Mesenchymal stem cell (in vitro differentiated cells and primary cell): ENCODE results near the gene GFRA4.
"Not testable (repeated sequence)": the region's sequence is repeated elsewhere in the genome, so short reads cannot be mapped to it uniquely, and the experiment has no call there.

Source experiments
- DNase-seq: peaks from one replicate; pipeline ENCODE4 v3.0.0-alpha.2; 2013
- H2AFZ ChIP-seq: one replicate; pipeline ENCODE4 v1.6.1; 2013; ENCODE audit warnings: low read depth, mild to moderate bottlenecking, control low read depth, inconsistent platforms, low read length, moderate library complexity
- H2AK5ac ChIP-seq: 2 replicates; pipeline ENCODE4 v1.6.1; 2013; ENCODE audit warnings: low read length, moderate library complexity, mild to moderate bottlenecking, inconsistent platforms; ENCODE audit not compliant: severe bottlenecking
- H2BK120ac ChIP-seq: one replicate; pipeline ENCODE4 v1.6.1; 2013; ENCODE audit warnings: low read depth, mild to moderate bottlenecking, inconsistent platforms, low read length, moderate library complexity
- H2BK12ac ChIP-seq, 2 experiments: one replicate each; pipeline ENCODE4 v1.6.1; 2013; ENCODE audit warnings: inconsistent platforms in 2 of 2, low read length in 2 of 2, mild to moderate bottlenecking in 2 of 2, moderate library complexity in 2 of 2, control low read depth in 1 of 2
- H2BK15ac ChIP-seq: one replicate; pipeline ENCODE4 v1.6.1; 2013; ENCODE audit warnings: mild to moderate bottlenecking, low read depth, inconsistent platforms; ENCODE audit not compliant: poor library complexity, severe bottlenecking
- H2BK5ac ChIP-seq: 2 replicates; pipeline ENCODE4 v1.6.1; 2013; ENCODE audit warnings: low read depth, mild to moderate bottlenecking, low read length, control low read depth, inconsistent platforms; ENCODE audit not compliant: poor library complexity, severe bottlenecking
- H3K14ac ChIP-seq, 2 experiments: one replicate each; pipeline ENCODE4 v1.6.1; 2013; ENCODE audit warnings: inconsistent platforms in 2 of 2, low read length in 2 of 2, control low read depth in 1 of 2, mild to moderate bottlenecking in 1 of 2, moderate library complexity in 1 of 2
- H3K18ac ChIP-seq, 2 experiments: one replicate each; pipeline ENCODE4 v1.6.1; 2013; ENCODE audit warnings: inconsistent platforms in 2 of 2, low read length in 2 of 2, control low read depth in 1 of 2, low read depth in 1 of 2, mild to moderate bottlenecking in 1 of 2
- H3K23ac ChIP-seq, 2 experiments: one replicate each; pipeline ENCODE4 v1.6.1; 2013; ENCODE audit warnings: inconsistent platforms in 2 of 2, low read length in 2 of 2, mild to moderate bottlenecking in 2 of 2, moderate library complexity in 2 of 2, control low read depth in 1 of 2
- H3K27ac ChIP-seq: 2 replicates; pipeline ENCODE4 v1.5.1; 2013; ENCODE audit warnings: mild to moderate bottlenecking, moderate library complexity, low read length, control low read depth, inconsistent platforms; ENCODE audit not compliant: poor library complexity, severe bottlenecking
- H3K27me3 ChIP-seq, 2 experiments: 2 replicates each; pipeline versions ENCODE4 v1.6.1 to v1.7.0; 2013; ENCODE audit warnings: low read length in 2 of 2, mild to moderate bottlenecking in 2 of 2, moderate library complexity in 2 of 2, control low read depth in 1 of 2, inconsistent platforms in 1 of 2; ENCODE audit not compliant: control insufficient read depth in 1 of 2, insufficient read depth in 1 of 2
- H3K36me3 ChIP-seq, 2 experiments: 2 replicates each; pipeline versions ENCODE4 v1.6.1 to v1.7.0; 2013; ENCODE audit warnings: low read length in 2 of 2, control low read depth in 1 of 2, inconsistent platforms in 1 of 2, low read depth in 1 of 2, mild to moderate bottlenecking in 1 of 2; ENCODE audit not compliant: insufficient read depth in 2 of 2, control insufficient read depth in 1 of 2
- H3K4ac ChIP-seq, 2 experiments: one replicate each; pipeline ENCODE4 v1.6.1; 2013; ENCODE audit warnings: inconsistent platforms in 2 of 2, low read length in 2 of 2, mild to moderate bottlenecking in 2 of 2, moderate library complexity in 2 of 2, control low read depth in 1 of 2, low read depth in 1 of 2
- H3K4me1 ChIP-seq: 2 replicates; pipeline ENCODE4 v1.6.1; 2013; ENCODE audit warnings: low read depth, low read length, control low read depth; ENCODE audit not compliant: control insufficient read depth, insufficient read depth
- H3K4me2 ChIP-seq: 2 replicates; pipeline ENCODE4 v1.6.1; 2013; ENCODE audit warnings: low read length, mild to moderate bottlenecking, inconsistent platforms; ENCODE audit not compliant: poor library complexity, severe bottlenecking
- H3K4me3 ChIP-seq, 2 experiments: 2 replicates each; pipeline versions ENCODE4 v1.5.1 to v1.7.0; 2013; ENCODE audit warnings: low read length in 2 of 2, mild to moderate bottlenecking in 2 of 2, control low read depth in 1 of 2, low read depth in 1 of 2; ENCODE audit not compliant: insufficient read depth in 1 of 2
- H3K79me1 ChIP-seq: replicated peaks from 2 replicates; pipeline ENCODE4 v1.6.1; 2013; ENCODE audit warnings: mild to moderate bottlenecking, control low read depth, low read length, inconsistent platforms; ENCODE audit not compliant: poor library complexity, severe bottlenecking
- H3K9ac ChIP-seq: 2 replicates; pipeline ENCODE4 v1.7.0; 2013; ENCODE audit warnings: mild to moderate bottlenecking, low read length, moderate library complexity
- H3K9me3 ChIP-seq: 2 replicates; pipeline ENCODE4 v1.7.0; 2013; ENCODE audit warnings: mild to moderate bottlenecking, low read length; ENCODE audit not compliant: control insufficient read depth
- H4K8ac ChIP-seq: one replicate; pipeline ENCODE4 v1.6.1; 2013; ENCODE audit warnings: inconsistent platforms, mild to moderate bottlenecking, low read length, moderate library complexity
- H4K91ac ChIP-seq: one replicate; pipeline ENCODE4 v1.6.1; 2013; ENCODE audit warnings: mild to moderate bottlenecking, low read length, inconsistent platforms
- WGBS: methylation state at CpG from one replicate; pipeline ENCODE4 v1.1.7; 2013; ENCODE audit warnings: mixed read lengths; 5-methylcytosine and 5-hydroxymethylcytosine counted together

GFRA4 gene

DNA sequence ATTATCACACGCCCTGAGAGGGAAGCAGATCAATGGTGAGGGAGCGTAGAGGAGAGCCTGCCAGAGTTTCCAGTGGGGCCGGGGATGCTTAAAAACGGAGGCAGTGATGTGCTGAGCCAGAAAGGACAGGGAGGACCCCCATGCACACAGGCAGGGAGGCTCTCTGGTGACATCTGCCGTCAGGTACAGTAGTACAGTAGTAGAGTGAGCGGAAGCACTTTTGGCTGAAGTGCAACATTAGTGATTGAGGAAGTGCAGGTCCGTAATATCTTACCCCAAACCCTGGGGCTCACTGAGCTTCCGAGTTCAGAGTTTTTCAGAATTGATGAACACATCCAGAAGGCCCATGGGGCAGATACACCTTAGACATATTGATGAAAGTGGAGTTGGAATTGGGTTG is 42.1 kb downstream of the GFRA4 start:
- no peak overlapping the region for H2AK5ac ChIP-seq
- WGBS = 77% methylated on average over 8 of the region's 8 CpGs
- no peak overlapping the region for H3K18ac ChIP-seq
- H3K4me3 ChIP-seq = no peak overlapping the region
- H3K4me1 ChIP-seq = peaks cover 2% of the 10 kb centered on the region
- H2BK15ac ChIP-seq = no peak overlapping the region
- H3K14ac ChIP-seq = no peak overlapping the region
- H3K4me2 ChIP-seq = no peak overlapping the region
- H3K27me3 ChIP-seq = no peaks in the 10 kb centered on the region
- no peaks in the 10 kb centered on the region for H3K79me1 ChIP-seq
- H2BK5ac ChIP-seq = no peak overlapping the region
- no peak overlapping the region for H4K8ac ChIP-seq
- H2BK120ac ChIP-seq = no peak overlapping the region
- H3K36me3 ChIP-seq = peaks cover 11 to 13% of the 10 kb centered on the region in 2 experiments
- H3K9me3 ChIP-seq = no peaks in the 10 kb centered on the region
- H3K4ac ChIP-seq = no peak overlapping the region
- no peak overlapping the region for H3K9ac ChIP-seq
- H3K27ac ChIP-seq = no peak overlapping the region
- no peak overlapping the region for H2AFZ ChIP-seq
- no peak for DNase-seq
- no peak overlapping the region for H4K91ac ChIP-seq
- no peak overlapping the region for H2BK12ac ChIP-seq
- no peak overlapping the region for H3K23ac ChIP-seq

DNA sequence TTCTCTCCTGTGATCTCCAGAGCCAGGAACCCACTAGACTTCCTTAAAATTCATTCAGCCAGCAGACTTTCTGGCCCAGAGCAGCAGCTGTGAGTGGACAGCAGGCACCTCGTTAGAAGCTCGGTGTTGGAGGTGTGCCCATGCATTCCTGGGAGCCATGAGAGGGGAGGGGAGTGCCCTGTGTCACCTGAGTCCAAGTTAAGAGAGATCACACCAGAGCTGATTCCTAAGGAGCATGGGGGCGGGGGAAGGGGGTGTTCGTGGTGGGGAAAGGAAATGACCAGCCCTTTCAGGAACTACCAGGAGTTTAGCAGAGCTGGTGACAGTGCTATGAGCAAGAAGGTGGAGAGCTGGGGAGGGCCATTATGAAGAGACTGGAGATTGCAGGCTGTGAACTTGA is 46.9 kb downstream of the GFRA4 start:
- H3K4ac ChIP-seq = no peak overlapping the region
- H4K91ac ChIP-seq = no peak overlapping the region
- 47% methylated on average over 4 of the region's 4 CpGs for WGBS
- no peak overlapping the region for H2AK5ac ChIP-seq
- H3K9ac ChIP-seq = no peak overlapping the region
- H3K27me3 ChIP-seq = no peaks in the 10 kb centered on the region
- H2BK15ac ChIP-seq = no peak overlapping the region
- peaks cover 2% of the 10 kb centered on the region for H3K4me1 ChIP-seq
- peaks cover 5 to 12% of the 10 kb centered on the region in 2 experiments for H3K36me3 ChIP-seq
- peak overlapping the region in 1 of 2 experiments; percentile 47 for H2BK12ac ChIP-seq
- no peak overlapping the region for H2AFZ ChIP-seq
- H3K4me2 ChIP-seq = no peak overlapping the region
- H3K23ac ChIP-seq = no peak overlapping the region
- no peak for DNase-seq
- peaks cover 2% of the 10 kb centered on the region for H3K79me1 ChIP-seq
- no peak overlapping the region for H2BK5ac ChIP-seq
- H3K27ac ChIP-seq = no peak overlapping the region
- no peak overlapping the region for H3K18ac ChIP-seq
- H2BK120ac ChIP-seq = no peak overlapping the region
- H3K14ac ChIP-seq = peak overlapping the region in 1 of 2 experiments; percentile 71
- no peak overlapping the region for H4K8ac ChIP-seq
- no peaks in the 10 kb centered on the region for H3K9me3 ChIP-seq
- no peak overlapping the region for H3K4me3 ChIP-seq

DNA sequence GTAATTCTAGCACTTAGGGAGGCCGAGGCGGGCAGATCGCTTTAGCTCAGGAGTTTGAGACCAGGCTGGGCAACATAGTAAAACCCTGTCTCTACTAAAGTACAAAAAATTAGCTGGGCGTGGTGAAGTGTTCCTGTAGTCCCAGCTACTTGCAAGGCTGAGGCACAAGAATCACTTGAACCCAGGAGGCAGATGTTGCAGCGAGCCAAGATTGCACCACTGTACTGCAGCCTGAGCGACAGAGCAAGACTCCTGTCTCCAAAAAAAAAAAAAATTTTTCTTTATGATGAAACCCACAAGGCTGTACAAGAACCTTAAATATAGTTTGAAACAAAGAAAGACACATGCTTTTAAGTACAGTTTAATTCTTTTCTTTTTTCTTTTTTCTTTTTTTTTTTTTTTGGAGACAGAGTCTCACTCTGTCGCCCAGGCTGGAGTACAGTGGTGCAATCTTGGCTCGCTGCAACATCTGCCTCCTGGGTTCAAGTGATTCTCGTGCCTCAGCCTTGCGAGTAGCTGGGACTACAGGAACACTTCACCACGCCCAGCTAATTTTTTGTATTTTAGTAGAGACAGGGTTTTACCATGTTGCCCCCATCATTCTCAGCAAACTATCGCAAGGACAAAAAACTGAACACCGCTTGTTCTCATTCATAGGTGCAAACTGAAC is 47.9 kb downstream of the GFRA4 start:
- not testable (repeated sequence) for H2AFZ ChIP-seq, H2BK15ac ChIP-seq, H3K4ac ChIP-seq, H4K8ac ChIP-seq, H4K91ac ChIP-seq, H3K14ac ChIP-seq, H3K27ac ChIP-seq, H3K79me1 ChIP-seq, H3K23ac ChIP-seq, H2AK5ac ChIP-seq, H2BK120ac ChIP-seq, H3K9me3 ChIP-seq, H3K27me3 ChIP-seq, H3K9ac ChIP-seq, H3K4me3 ChIP-seq, H2BK12ac ChIP-seq, H3K4me1 ChIP-seq, H3K18ac ChIP-seq, H2BK5ac ChIP-seq, DNase-seq, H3K4me2 ChIP-seq
- WGBS = 99% methylated on average over 12 of the region's 13 CpGs
- H3K36me3 ChIP-seq = peaks cover 5 to 12% of the 10 kb centered on the region in 2 experiments

DNA sequence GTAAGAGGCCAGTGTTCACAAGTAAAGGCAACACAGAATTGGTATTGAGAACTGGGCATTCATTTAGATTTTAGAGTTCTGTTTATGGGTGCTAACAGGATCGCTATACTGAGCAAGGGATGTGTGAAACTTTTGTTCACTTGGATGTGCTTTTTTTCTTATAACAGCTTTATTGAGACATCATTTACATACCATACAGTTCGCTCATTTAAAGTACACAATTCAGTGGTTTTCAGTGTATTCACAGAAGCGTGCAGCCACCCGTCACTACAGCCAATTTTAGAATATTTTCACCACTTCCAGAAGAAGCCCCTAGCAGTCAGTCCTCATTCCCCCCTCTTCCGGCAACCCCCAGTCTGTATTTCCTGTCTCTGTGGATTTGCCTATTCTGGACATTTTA is 48.7 kb downstream of the GFRA4 start:
- Histone ChIP-seq H3K79me1 (peaks cover 2% of the 10 kb centered on the region), H3K27me3 (no peaks in the 10 kb centered on the region), H2BK15ac (no peak overlapping the region), H3K14ac (no peak overlapping the region), H2BK5ac (no peak overlapping the region), H2AK5ac (no peak overlapping the region), H3K27ac (no peak overlapping the region), H3K36me3 (peaks cover 7 to 12% of the 10 kb centered on the region in 2 experiments), H3K4me3 (peak overlapping the region in 1 of 2 experiments; percentile 42), H3K4me2 (no peak overlapping the region), H2AFZ (no peak overlapping the region), H2BK120ac (no peak overlapping the region), H3K4ac (no peak overlapping the region), H4K91ac (no peak overlapping the region), H4K8ac (no peak overlapping the region), H3K18ac (no peak overlapping the region), H3K9me3 (no peaks in the 10 kb centered on the region), H3K23ac (no peak overlapping the region), H2BK12ac (no peak overlapping the region), H3K4me1 (peaks cover 2% of the 10 kb centered on the region), H3K9ac (peak overlapping the region; percentile 41)
- peak; percentile 19 for DNase-seq
- 80% methylated on average over 4 of the region's 5 CpGs for WGBS
